ENCODE data around the gene MVB12B.

Gene MVB12B

DNA sequence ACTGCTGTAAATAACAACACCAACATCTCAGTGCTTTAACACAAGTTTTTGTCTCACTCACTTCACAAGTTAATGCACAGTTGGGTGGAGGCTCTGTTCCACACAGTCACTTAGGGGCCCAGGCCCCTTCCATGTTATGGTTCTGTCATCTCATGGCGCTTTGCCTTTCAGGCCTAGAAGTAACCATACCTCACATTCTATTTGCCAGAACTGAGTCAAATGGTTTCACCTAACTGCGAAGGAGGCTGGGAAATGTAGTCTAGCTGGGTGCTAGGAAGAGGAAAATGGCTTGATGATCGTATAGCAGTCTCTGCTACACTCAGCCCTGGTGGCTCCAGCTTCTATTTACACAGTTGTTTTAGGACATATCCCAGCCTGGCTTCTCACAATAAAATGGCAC lies 23.1 kb upstream of the MVB12B start:
- no peak for DNase-seq (ENCODE audit: low spot score)

GRCh38 chr9:126304207-126304970 lies 22.2 kb upstream of the MVB12B start:
- no peak for DNase-seq (ENCODE audit: low spot score)

DNA sequence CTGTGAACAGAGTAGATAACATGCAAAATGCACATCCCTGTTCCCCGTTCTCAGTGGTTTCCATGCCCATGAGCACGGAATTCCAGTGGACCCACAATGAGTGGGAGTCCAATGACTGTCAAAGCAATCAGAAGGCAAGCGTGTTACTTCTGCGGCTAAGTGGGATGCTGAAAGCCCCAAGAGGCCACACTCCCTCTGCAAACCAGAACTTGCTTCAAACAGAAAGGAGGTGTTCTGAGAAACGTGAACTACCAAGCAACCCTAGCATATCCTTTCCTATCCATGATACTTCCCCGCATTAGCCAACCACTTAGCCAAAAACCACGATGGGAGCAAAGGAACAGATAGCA lies 21.7 kb upstream of the MVB12B start:
- DNase-seq (ENCODE audit: low spot score): no peak

GRCh38 chr9:126306071-126306647 lies 20.5 kb upstream of the MVB12B start:
- DNase-seq (ENCODE audit: low spot score): no peak

DNA sequence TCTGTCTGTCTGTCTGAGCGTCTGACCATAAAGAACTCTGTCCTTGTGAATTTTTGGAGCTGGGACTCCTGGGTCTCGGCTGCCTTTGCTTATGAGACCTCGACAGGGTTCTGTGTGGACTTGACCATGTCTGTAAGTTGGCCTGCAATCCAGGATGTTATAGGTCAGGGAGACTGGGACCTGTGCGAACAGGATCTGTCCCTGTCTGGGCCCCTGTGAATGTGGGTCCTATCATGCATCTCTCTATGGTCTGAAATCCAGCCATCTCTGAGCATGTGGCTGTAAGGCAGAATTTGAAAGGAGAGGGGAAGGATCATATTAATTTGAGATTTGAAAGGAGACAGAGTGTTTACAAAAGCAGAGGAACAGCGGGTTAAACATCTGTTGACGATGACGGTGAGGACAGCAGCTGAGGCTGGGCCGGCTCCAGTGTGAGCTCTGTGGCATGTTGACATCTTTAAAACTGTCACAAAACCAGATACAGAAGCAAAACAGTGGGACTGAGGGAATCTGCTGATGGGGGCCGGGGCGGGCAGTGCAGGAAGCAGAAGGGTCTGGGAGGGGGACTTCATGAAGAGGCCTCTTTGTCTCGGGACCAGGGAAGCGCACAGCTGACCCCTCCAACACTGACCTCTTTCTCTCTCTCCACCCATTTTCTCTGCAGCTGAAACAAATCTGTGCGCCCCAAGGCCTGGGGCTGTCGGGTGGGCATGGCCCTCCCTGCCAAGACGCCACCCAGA lies 19.1 kb upstream of the MVB12B start:
- DNase-seq (ENCODE audit: low spot score): no peak

GRCh38 chr9:126309427-126310189 lies 17.0 kb upstream of the MVB12B start:
- no peak for DNase-seq (ENCODE audit: low spot score)

DNA sequence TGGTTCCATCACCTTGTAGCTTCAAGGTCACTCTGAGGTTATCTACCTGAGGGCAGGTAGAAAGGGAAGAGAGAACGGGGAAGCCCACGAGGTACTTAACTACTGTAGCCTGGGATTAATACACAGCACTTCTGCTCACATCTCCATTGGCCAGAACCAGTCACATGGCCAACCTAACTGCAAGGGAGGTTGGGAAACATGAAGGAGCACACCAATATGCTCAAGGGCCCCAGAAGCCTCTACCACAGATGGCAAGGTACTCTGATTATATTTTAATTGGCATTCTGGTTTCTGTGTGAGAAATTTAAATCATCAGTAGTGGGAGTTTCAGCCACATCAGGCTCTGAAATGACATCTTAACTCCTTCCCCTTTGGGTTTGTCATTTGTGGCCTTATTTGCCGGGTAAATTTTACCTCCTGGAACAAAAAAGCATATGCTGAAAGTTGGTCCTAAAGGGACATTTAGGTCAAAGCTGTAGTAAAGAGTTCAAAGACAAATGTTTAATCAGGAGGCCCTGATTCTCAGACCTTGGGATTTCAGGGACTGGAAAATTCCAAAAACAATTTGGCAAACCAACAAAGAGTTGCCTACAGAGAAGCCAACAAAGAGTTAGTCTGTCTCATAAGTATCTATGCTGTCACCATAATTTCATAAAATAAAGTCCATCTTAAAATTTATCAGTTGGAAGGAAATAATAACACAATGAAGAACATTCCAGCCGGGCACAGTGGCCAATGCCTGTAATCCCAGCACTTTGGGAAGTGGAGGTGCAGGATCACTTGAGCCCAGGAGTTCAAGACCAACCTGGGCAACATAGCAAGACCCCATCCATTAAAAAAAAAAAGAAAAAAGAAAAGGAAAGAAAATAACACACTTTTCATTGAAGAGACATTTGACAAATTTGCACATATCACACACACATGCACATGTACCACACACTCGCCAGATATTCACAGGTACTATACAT lies 13.8 kb upstream of the MVB12B start:
- no peak for DNase-seq (ENCODE audit: low spot score)

- DNase-seq (ENCODE audit: low spot score): no peak
Observed at GRCh38 chr9:126316085-126316655, 10.5 kb upstream of the MVB12B start.

- no peak for DNase-seq (ENCODE audit: low spot score)
Observed at GRCh38 chr9:126317513-126317912, 9.1 kb upstream of the MVB12B start.

DNA sequence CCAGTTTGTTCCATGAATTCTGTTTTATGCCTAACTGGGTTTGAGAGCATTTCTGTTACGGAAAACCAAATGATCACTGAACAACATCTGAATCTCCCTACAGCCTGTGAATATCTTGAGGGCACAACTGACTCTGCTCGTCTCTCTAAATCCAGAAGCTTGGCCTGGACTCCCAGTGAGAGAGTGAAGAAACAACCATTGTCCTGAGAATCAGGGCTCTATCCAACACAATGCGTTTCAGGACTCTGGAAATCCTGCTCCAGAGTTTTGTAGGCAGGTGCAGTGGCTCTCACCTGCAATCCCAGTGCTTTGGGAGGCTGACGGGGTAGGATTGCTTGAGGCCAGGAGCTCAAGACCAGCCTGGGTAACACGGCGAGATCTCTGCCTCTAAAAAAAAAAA lies 7.8 kb upstream of the MVB12B start:
- no peak for DNase-seq (ENCODE audit: low spot score)

DNA sequence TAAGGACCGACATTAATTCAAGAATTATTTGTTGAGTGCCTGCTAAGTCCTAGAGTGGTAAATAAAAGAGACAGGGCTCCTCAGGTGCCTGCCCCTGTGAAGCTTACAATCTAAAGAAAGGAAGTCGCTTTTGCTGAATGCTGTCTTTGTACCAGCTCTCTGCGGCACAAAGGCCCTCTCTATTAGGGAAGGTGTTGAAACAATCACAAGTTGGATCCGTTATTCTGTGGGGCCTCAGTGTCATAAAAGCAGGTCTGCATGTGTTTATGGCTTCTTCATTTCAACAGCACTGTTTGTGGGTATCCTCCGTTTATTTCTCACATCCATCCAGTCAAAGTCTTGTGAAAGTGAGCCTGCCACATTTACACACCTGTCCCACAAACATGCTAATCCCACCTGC lies 7.0 kb upstream of the MVB12B start:
- no peak for DNase-seq (ENCODE audit: low spot score)

DNA sequence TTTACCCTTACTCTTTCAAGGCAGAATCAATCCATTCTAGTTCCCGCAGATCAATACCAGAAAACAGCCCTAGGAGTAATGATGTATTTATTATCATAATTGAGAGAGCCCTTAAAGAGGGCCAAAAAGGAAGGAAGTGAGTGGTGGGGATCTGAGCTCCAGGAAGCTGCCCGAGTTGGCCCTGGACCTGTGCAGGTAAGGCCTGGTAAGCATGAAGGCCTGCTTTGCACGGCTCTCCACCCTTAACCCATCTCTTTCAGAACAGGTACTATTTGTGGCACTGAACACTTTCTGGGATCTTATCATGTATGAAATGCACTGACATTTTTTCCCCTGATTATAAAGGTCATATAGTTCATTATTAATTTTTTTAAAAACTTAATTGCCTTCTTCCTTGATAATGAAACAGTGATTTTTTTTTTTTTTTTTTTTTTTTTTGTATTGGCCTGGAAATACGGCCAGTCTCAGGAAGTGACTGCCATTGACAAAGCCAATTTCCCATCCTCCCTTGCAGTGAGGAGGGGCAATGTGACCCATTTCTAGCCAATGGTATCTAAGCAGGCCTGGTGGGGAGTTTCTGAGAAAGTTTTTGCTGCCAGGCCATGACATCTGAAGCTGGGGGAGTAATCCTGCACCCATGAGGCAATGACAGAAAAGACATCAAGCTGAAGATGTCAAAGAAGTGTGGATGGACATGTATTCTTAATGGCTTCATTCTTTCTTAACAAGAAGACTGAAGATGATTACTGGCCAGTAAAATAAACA lies 6.3 kb upstream of the MVB12B start:
- DNase-seq (ENCODE audit: low spot score): no peak

DNA sequence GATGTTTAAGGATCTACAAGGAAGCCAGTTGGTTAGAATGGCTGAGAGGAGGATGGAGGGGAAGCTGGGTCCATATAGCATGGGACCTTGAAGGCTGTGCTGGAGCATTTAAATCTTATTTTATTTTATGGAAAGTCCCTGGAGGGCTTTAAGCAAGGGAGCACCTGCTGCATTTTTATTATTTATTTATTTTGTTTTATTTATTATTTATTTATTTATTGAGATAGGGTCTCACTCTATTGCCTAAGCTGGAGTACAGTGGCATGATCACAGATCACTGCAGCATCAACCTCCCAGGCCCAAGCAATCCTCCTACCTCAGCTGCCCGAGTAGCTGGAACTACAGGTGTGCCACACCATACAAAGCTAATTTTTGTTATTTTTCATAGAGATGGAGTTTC lies 4.9 kb upstream of the MVB12B start:
- DNase-seq (ENCODE audit: low spot score): no peak

DNA sequence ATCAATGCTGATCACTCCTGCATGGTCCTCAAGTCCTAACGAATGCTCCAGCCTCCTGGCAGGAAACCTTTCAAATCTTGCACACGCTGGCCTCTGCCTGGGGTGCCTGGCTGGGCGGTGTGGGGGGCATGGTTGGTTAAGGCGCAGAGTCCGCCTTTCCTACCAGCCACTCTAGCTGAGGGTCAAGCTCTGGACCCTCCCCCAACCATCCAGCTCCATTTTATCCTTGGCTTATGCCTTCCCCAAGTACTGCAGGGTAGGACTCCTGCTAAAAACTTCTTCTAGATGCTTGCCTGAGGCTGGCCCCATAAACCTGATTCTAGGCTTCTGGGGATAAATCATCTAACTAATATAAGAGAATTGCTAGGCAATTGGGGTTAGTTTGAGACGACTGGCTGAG lies 808 bp upstream of the MVB12B start:
- no peak for DNase-seq (ENCODE audit: low spot score)

- DNase-seq (ENCODE audit: low spot score): no peak
Observed at GRCh38 chr9:126327006-126327713, 531 bp downstream of the MVB12B start.

GRCh38 chr9:126327714-126328185 lies 1.1 kb downstream of the MVB12B start:
- no peak for DNase-seq (ENCODE audit: low spot score)

GRCh38 chr9:126328407-126328806 lies 1.8 kb downstream of the MVB12B start:
- DNase-seq (ENCODE audit: low spot score): no peak

DNA sequence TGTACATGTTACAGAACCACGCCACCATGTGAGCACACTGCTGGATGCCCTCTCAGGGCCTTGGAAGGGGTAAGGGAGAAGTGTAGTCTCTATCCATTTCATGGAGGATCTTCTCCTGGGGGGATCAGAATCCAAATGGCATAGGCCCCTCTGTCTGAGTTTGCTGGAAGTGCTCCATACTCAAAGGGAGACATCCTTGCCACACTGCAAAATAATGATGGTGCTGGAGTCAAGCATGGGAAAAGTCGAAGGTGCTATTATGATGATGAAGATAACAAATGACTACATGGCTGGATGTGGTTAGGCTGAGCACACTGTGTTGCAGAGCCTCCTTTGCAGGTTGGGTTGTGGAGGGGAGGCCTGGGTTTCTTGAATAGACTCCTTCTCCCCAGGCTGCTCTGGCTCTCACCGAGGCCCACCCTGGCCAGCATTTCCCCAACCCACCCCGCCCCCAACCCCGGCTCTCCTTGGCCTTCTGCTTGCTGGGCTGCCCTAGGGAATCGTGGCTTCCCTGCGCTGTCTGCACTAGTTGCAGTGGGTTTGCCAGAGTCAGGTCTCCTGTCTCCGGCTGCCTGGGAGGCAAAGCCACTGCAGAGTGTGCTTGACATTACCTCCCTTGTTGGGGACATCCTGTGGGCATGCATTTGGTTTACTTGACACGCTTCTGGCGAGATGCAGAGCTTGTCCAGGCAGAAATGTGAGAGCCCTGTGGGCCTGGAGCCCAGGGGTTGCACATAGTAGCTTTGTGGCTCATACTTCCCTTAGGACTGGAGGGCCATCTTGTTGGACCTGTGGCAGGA lies 3.0 kb downstream of the MVB12B start:
- no peak for DNase-seq (ENCODE audit: low spot score)

GRCh38 chr9:126330536-126330935 lies 3.9 kb downstream of the MVB12B start:
- no peak for DNase-seq (ENCODE audit: low spot score)
